Endothelial cell of umbilical vein (primary cell): ENCODE data around the gene STX8.

Experiments used
- CTCF ChIP-seq, 2 donors: IDR thresholded peaks; 1 replicate in 1 of 2; 2 replicates in 1 of 2; pipeline ENCODE4 v1.5.1; 2011; ENCODE audit warnings: low read length in 2 of 2, mild to moderate bottlenecking in 2 of 2, moderate library complexity in 2 of 2, control low read depth in 1 of 2, inconsistent platforms in 1 of 2, low read depth in 1 of 2; ENCODE audit not compliant: insufficient read depth in 1 of 2; ENCODE audit errors: extremely low read depth in 1 of 2
- EZH2 ChIP-seq: IDR thresholded peaks from 2 replicates; pipeline ENCODE4 v1.6.1; 2012; ENCODE audit warnings: borderline replicate concordance, low read depth, mild to moderate bottlenecking, moderate library complexity, low read length, inconsistent platforms; ENCODE audit not compliant: severe bottlenecking
- FOS ChIP-seq: IDR thresholded peaks from 2 replicates; pipeline ENCODE4 v1.6.1; 2011; ENCODE audit warnings: mild to moderate bottlenecking, low read length, moderate library complexity, borderline replicate concordance; ENCODE audit not compliant: insufficient read depth
- GATA2 ChIP-seq: IDR thresholded peaks from 2 replicates; pipeline ENCODE4 v1.7.0; 2011; ENCODE audit warnings: low read depth, mild to moderate bottlenecking, moderate library complexity, mixed read lengths, low read length; ENCODE audit not compliant: insufficient read length, insufficient read depth
- JUN ChIP-seq: IDR thresholded peaks from 2 replicates; pipeline ENCODE4 v1.6.1; 2011; ENCODE audit warnings: borderline replicate concordance, low read depth; ENCODE audit not compliant: insufficient read length, insufficient read depth
- MAX ChIP-seq: IDR thresholded peaks from 2 replicates; pipeline ENCODE4 v1.6.1; 2011; ENCODE audit not compliant: insufficient read depth, insufficient read length
- MYC ChIP-seq: IDR thresholded peaks from one replicate; pipeline ENCODE4 v1.6.1; 2011; ENCODE audit warnings: mild to moderate bottlenecking, low read depth, low read length
- POLR2A ChIP-seq: IDR thresholded peaks from 2 replicates; pipeline ENCODE4 v1.6.1; 2012; ENCODE audit warnings: low read depth, mild to moderate bottlenecking, control low read depth, low read length
- POLR2AphosphoS5 ChIP-seq: IDR thresholded peaks from 2 replicates; pipeline ENCODE4 v1.6.1; 2012; ENCODE audit warnings: low read depth, mild to moderate bottlenecking, control low read depth, low read length, moderate library complexity; ENCODE audit not compliant: insufficient read depth

GRCh38 chr17:9389111-9389527 is 186.5 kb downstream of the STX8 start:
- TF ChIP-seq JUN = no peak
- no peak for TF ChIP-seq CTCF (IDR thresholded peaks at IDR 0.05; ENCODE audit: extremely low read depth in 1 of 2, insufficient read depth in 1 of 2, low read depth in 1 of 2, low read length in 2 of 2)
- no peak for TF ChIP-seq POLR2A
- TF ChIP-seq EZH2 = no peak
- no peak for TF ChIP-seq MAX
- TF ChIP-seq POLR2AphosphoS5 = no peak
- no peak for TF ChIP-seq GATA2
- no peak for TF ChIP-seq FOS
- TF ChIP-seq MYC = no peak
